Prostate gland (tissue), 2 donors: Measurements from ENCODE around the gene EXO5. TPM values are rescaled to one million over a fixed set of nuclear protein-coding genes. Genes with fewer than 3 reads are reported as not detected.
A peak's percentile ranks its signal among the peaks of the same experiment; 100 is the strongest.

Experiments
- DNase-seq: peaks from one replicate; pipeline ENCODE4 v3.0.0-alpha.2; 2019; ENCODE audit warnings: low spot score
- H3K27ac ChIP-seq, 2 donors: fragments of 200-600 bp; sonication (generic); 2 replicates each; pipeline ENCODE4 v1.5.1; 2017 to 2019
- H3K27me3 ChIP-seq: fragments of 200-600 bp; sonication (generic); replicated peaks from 2 replicates; pipeline ENCODE4 v1.5.1; 2019; ENCODE audit not compliant: insufficient read depth
- H3K36me3 ChIP-seq, 2 donors: fragments of 200-600 bp; sonication (generic); 1 replicate in 1 of 2; 2 replicates in 1 of 2; pipeline versions ENCODE4 v1.5.1 to v1.8.1; 2017 to 2019
- H3K4me1 ChIP-seq: fragments of 200-600 bp; sonication (generic); replicated peaks from 2 replicates; pipeline ENCODE4 v1.5.1; 2019
- H3K4me3 ChIP-seq, 2 donors: fragments of 200-600 bp; sonication (generic); 2 replicates each; pipeline ENCODE4 v1.5.1; 2017 to 2019
- H3K9me3 ChIP-seq: fragments of 200-600 bp; sonication (generic); 2 replicates; pipeline ENCODE4 v1.5.1; 2017
- CTCF ChIP-seq, 4 experiments: fragments of 200-600 bp in 2 of 4; fragments of 450-650 bp in 2 of 4; sonication (generic) in 2 of 4; IDR thresholded peaks; 1 replicate in 3 of 4; 2 replicates in 1 of 4; pipeline ENCODE4 v1.5.1; 2016 to 2019; ENCODE audit warnings: antibody characterized with exemption in 4 of 4, mild to moderate bottlenecking in 2 of 4, moderate library complexity in 2 of 4
- POLR2A ChIP-seq: fragments of 450-650 bp; IDR thresholded peaks from one replicate; pipeline ENCODE4 v1.6.1; 2016; ENCODE audit warnings: antibody characterized with exemption, mild to moderate bottlenecking
- POLR2AphosphoS5 ChIP-seq: sonication (generic); formaldehyde crosslinking; IDR thresholded peaks from one replicate; pipeline ENCODE4 v1.6.1; 2017; ENCODE audit warnings: antibody characterized with exemption
- WGBS: methylation state at CpG from one replicate; pipeline ENCODE4 v1.1.5; 2018; 5-methylcytosine and 5-hydroxymethylcytosine counted together
- intact Hi-C: fragments of 100-400 bp; cut with DNase I; formaldehyde crosslinking; loops from one replicate; pipeline ENCODE4 v1.14.2; 2022
- total RNA-seq, 2 donors: library from RNA; depleted of rRNA; stranded (reverse); fragments of >200 nt; gene quantifications; one replicate each; pipeline ENCODE4 v1.1.0, GENCODE V29; 2016

Gene EXO5
- total RNA-seq, 2 donors from 2014 or later = 5.9 to 9.7 TPM

- Histone ChIP-seq H3K27me3 (no peaks in the 10 kb centered on the region), H3K4me1 (no peaks in the 10 kb centered on the region), H3K4me3 (peak within 1 kb of the TSS; percentile 55 to 60), H3K27ac (peak within 1 kb of the TSS; percentile 72 to 76), H3K9me3 (no peaks in the 10 kb centered on the region), H3K36me3 (no peaks in the 10 kb centered on the region)
- TF ChIP-seq POLR2AphosphoS5 = peak; percentile 99
- no peak for TF ChIP-seq POLR2A
- DNase-seq = peak; percentile 90
- under 1% methylated on average over 35 of the region's 35 CpGs for WGBS
- intact Hi-C loops = no loop called here
These were observed 23.0 kb downstream of the EXO5 start, which contains the start of gene ZNF684 for GRCh38 chr1:40531381-40532061. ZNF684 (plus strand) TSS chr1:40531637; CDS start chr1:40533167, 1,530 bp downstream.

- intact Hi-C loops = no loop called here
- H3K4me1 ChIP-seq = no peaks in the 10 kb centered on the region
- no peaks in the 10 kb centered on the region for H3K9me3 ChIP-seq
- H3K4me3 ChIP-seq = peak overlapping the region; percentile 55 to 60
- no peak for TF ChIP-seq CTCF (IDR thresholded peaks at IDR 0.05)
- no peak for TF ChIP-seq POLR2A
- no peak for TF ChIP-seq POLR2AphosphoS5
- no peaks in the 10 kb centered on the region for H3K27me3 ChIP-seq
- 2% methylated on average over 3 of the region's 3 CpGs for WGBS
- no peak for DNase-seq
- no peaks in the 10 kb centered on the region for H3K36me3 ChIP-seq
- peak overlapping the region; percentile 72 to 76 for H3K27ac ChIP-seq
These were observed 23.5 kb downstream of the EXO5 start for GRCh38 chr1:40532062-40532389.

GRCh38 chr1:40532844-40533424 lies 24.4 kb downstream of the EXO5 start:
- Histone ChIP-seq H3K27ac (no peak overlapping the region), H3K9me3 (no peaks in the 10 kb centered on the region), H3K27me3 (no peaks in the 10 kb centered on the region), H3K4me3 (no peak overlapping the region), H3K36me3 (no peaks in the 10 kb centered on the region), H3K4me1 (no peaks in the 10 kb centered on the region)
- intact Hi-C loops = no loop called here
- TF ChIP-seq CTCF (IDR thresholded peaks at IDR 0.05) = peak in 2 of 4 experiments; percentile 24 to 31
- TF ChIP-seq POLR2AphosphoS5 = no peak
- TF ChIP-seq POLR2A = no peak
- DNase-seq = no peak

- no peaks in the 10 kb centered on the region for H3K36me3 ChIP-seq
- H3K4me1 ChIP-seq = no peaks in the 10 kb centered on the region
- H3K27ac ChIP-seq = no peak overlapping the region
- H3K9me3 ChIP-seq = no peaks in the 10 kb centered on the region
- no peak for DNase-seq
- intact Hi-C loops = no loop called here
- no peak for TF ChIP-seq POLR2AphosphoS5
- TF ChIP-seq POLR2A = no peak
- TF ChIP-seq CTCF (IDR thresholded peaks at IDR 0.05) = no peak
- H3K27me3 ChIP-seq = no peaks in the 10 kb centered on the region
- H3K4me3 ChIP-seq = no peak overlapping the region
These were observed 26.0 kb downstream of the EXO5 start for GRCh38 chr1:40534589-40534988.

- intact Hi-C loops = no loop called here
- 92% methylated on average over 2 of the region's 2 CpGs for WGBS
- H3K4me3 ChIP-seq = no peak overlapping the region
- DNase-seq = no peak
- TF ChIP-seq CTCF (IDR thresholded peaks at IDR 0.05) = no peak
- no peak for TF ChIP-seq POLR2A
- TF ChIP-seq POLR2AphosphoS5 = no peak
- H3K4me1 ChIP-seq = no peaks in the 10 kb centered on the region
- no peaks in the 10 kb centered on the region for H3K36me3 ChIP-seq
- no peak overlapping the region for H3K27ac ChIP-seq
- no peaks in the 10 kb centered on the region for H3K27me3 ChIP-seq
- H3K9me3 ChIP-seq = no peaks in the 10 kb centered on the region
These were observed 27.2 kb downstream of the EXO5 start for GRCh38 chr1:40535732-40536131.
